GM23338 (cell line): ENCODE data around the gene PCSK7.

Experiments used
- CREB1 ChIP-seq: fragments of 250-450 bp; sonication (Bioruptor Pico); IDR thresholded peaks from 2 replicates; pipeline ENCODE4 v1.5.0; 2020; ENCODE audit warnings: low read depth, mild to moderate bottlenecking, moderate library complexity
- EZH2 ChIP-seq: fragments of 200-600 bp; sonication (generic); IDR thresholded peaks from one replicate; pipeline ENCODE4 v1.8.0; 2017; ENCODE audit warnings: antibody characterized with exemption, mild to moderate bottlenecking, low read depth; ENCODE audit not compliant: unreplicated experiment
- EZH2phosphoT487 ChIP-seq: fragments of 200-600 bp; sonication (generic); IDR thresholded peaks from one replicate; pipeline ENCODE4 v1.8.1; 2018; ENCODE audit warnings: antibody characterized with exemption; ENCODE audit not compliant: unreplicated experiment
- POLR2AphosphoS5 ChIP-seq: IDR thresholded peaks from 2 replicates; pipeline ENCODE4 v1.6.1; 2016; ENCODE audit warnings: antibody characterized with exemption, low read depth
- TF ChIP-seq, protein P1 (sequence below), 2 experiments: fragments of 200-600 bp in 1 of 2; sonication (generic) in 1 of 2; conservative IDR thresholded peaks; 2 replicates each; pipeline versions ENCODE4 v1.5.1 to v1.6.1; 2016 to 2017; ENCODE audit warnings: antibody characterized with exemption in 2 of 2, low read depth in 2 of 2, mild to moderate bottlenecking in 2 of 2, moderate library complexity in 1 of 2
- TF ChIP-seq, protein P2 (sequence below): IDR thresholded peaks from one replicate; pipeline ENCODE4 v1.6.1; 2018; ENCODE audit warnings: antibody characterized with exemption; ENCODE audit not compliant: unreplicated experiment
- TF ChIP-seq, protein P3 (sequence below): fragments of 250-450 bp; sonication (Bioruptor Pico); IDR thresholded peaks from 2 replicates; pipeline ENCODE4 v1.5.0; 2020; ENCODE audit warnings: mild to moderate bottlenecking, moderate library complexity
- TF ChIP-seq, protein P4 (sequence below): IDR thresholded peaks from 2 replicates; pipeline ENCODE4 v1.6.1; 2016; ENCODE audit warnings: antibody characterized with exemption

DNA sequence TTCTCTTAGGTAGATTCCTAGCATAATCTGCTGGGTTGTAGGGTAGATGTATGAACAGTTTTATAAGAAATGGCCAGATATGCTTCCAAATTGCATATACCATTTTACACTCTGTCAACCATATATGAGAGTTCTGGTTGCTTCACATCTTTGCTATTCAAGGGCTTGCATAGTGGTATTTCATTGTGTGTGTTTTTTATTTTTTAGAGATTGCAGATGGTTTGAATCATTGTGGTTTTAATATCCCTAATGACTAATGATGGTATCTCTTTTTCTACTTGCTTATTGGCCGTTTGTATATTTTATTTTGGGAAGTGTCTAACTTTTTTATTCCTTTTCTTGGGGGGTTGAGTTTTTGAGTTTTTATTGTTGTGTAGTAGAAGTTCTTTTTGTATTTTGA, 27.5 kb upstream of the PCSK7 start:
- no peak for TF ChIP-seq EZH2
- TF ChIP-seq, protein P1, sequence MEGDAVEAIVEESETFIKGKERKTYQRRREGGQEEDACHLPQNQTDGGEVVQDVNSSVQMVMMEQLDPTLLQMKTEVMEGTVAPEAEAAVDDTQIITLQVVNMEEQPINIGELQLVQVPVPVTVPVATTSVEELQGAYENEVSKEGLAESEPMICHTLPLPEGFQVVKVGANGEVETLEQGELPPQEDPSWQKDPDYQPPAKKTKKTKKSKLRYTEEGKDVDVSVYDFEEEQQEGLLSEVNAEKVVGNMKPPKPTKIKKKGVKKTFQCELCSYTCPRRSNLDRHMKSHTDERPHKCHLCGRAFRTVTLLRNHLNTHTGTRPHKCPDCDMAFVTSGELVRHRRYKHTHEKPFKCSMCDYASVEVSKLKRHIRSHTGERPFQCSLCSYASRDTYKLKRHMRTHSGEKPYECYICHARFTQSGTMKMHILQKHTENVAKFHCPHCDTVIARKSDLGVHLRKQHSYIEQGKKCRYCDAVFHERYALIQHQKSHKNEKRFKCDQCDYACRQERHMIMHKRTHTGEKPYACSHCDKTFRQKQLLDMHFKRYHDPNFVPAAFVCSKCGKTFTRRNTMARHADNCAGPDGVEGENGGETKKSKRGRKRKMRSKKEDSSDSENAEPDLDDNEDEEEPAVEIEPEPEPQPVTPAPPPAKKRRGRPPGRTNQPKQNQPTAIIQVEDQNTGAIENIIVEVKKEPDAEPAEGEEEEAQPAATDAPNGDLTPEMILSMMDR (conservative IDR thresholded peaks at IDR 0.05; ENCODE audit: low read depth in 2 of 2): no peak
- TF ChIP-seq POLR2AphosphoS5: no peak
- TF ChIP-seq EZH2phosphoT487: no peak
- TF ChIP-seq, protein P2, sequence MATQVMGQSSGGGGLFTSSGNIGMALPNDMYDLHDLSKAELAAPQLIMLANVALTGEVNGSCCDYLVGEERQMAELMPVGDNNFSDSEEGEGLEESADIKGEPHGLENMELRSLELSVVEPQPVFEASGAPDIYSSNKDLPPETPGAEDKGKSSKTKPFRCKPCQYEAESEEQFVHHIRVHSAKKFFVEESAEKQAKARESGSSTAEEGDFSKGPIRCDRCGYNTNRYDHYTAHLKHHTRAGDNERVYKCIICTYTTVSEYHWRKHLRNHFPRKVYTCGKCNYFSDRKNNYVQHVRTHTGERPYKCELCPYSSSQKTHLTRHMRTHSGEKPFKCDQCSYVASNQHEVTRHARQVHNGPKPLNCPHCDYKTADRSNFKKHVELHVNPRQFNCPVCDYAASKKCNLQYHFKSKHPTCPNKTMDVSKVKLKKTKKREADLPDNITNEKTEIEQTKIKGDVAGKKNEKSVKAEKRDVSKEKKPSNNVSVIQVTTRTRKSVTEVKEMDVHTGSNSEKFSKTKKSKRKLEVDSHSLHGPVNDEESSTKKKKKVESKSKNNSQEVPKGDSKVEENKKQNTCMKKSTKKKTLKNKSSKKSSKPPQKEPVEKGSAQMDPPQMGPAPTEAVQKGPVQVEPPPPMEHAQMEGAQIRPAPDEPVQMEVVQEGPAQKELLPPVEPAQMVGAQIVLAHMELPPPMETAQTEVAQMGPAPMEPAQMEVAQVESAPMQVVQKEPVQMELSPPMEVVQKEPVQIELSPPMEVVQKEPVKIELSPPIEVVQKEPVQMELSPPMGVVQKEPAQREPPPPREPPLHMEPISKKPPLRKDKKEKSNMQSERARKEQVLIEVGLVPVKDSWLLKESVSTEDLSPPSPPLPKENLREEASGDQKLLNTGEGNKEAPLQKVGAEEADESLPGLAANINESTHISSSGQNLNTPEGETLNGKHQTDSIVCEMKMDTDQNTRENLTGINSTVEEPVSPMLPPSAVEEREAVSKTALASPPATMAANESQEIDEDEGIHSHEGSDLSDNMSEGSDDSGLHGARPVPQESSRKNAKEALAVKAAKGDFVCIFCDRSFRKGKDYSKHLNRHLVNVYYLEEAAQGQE: no peak
- TF ChIP-seq, protein P3, sequence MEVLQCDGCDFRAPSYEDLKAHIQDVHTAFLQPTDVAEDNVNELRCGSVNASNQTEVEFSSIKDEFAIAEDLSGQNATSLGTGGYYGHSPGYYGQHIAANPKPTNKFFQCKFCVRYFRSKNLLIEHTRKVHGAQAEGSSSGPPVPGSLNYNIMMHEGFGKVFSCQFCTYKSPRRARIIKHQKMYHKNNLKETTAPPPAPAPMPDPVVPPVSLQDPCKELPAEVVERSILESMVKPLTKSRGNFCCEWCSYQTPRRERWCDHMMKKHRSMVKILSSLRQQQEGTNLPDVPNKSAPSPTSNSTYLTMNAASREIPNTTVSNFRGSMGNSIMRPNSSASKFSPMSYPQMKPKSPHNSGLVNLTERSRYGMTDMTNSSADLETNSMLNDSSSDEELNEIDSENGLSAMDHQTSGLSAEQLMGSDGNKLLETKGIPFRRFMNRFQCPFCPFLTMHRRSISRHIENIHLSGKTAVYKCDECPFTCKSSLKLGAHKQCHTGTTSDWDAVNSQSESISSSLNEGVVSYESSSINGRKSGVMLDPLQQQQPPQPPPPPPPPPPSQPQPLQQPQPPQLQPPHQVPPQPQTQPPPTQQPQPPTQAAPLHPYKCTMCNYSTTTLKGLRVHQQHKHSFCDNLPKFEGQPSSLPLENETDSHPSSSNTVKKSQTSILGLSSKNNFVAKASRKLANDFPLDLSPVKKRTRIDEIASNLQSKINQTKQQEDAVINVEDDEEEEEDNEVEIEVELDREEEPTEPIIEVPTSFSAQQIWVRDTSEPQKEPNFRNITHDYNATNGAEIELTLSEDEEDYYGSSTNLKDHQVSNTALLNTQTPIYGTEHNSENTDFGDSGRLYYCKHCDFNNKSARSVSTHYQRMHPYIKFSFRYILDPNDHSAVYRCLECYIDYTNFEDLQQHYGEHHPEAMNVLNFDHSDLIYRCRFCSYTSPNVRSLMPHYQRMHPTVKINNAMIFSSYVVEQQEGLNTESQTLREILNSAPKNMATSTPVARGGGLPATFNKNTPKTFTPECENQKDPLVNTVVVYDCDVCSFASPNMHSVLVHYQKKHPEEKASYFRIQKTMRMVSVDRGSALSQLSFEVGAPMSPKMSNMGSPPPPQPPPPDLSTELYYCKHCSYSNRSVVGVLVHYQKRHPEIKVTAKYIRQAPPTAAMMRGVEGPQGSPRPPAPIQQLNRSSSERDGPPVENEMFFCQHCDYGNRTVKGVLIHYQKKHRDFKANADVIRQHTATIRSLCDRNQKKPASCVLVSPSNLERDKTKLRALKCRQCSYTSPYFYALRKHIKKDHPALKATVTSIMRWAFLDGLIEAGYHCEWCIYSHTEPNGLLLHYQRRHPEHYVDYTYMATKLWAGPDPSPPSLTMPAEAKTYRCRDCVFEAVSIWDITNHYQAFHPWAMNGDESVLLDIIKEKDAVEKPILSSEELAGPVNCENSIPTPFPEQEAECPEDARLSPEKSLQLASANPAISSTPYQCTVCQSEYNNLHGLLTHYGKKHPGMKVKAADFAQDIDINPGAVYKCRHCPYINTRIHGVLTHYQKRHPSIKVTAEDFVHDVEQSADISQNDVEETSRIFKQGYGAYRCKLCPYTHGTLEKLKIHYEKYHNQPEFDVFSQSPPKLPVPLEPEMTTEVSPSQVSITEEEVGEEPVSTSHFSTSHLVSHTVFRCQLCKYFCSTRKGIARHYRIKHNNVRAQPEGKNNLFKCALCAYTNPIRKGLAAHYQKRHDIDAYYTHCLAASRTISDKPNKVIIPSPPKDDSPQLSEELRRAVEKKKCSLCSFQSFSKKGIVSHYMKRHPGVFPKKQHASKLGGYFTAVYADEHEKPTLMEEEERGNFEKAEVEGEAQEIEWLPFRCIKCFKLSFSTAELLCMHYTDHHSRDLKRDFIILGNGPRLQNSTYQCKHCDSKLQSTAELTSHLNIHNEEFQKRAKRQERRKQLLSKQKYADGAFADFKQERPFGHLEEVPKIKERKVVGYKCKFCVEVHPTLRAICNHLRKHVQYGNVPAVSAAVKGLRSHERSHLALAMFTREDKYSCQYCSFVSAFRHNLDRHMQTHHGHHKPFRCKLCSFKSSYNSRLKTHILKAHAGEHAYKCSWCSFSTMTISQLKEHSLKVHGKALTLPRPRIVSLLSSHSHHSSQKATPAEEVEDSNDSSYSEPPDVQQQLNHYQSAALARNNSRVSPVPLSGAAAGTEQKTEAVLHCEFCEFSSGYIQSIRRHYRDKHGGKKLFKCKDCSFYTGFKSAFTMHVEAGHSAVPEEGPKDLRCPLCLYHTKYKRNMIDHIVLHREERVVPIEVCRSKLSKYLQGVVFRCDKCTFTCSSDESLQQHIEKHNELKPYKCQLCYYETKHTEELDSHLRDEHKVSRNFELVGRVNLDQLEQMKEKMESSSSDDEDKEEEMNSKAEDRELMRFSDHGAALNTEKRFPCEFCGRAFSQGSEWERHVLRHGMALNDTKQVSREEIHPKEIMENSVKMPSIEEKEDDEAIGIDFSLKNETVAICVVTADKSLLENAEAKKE (CRISPR knock-in tag): no peak
- TF ChIP-seq, protein P4, sequence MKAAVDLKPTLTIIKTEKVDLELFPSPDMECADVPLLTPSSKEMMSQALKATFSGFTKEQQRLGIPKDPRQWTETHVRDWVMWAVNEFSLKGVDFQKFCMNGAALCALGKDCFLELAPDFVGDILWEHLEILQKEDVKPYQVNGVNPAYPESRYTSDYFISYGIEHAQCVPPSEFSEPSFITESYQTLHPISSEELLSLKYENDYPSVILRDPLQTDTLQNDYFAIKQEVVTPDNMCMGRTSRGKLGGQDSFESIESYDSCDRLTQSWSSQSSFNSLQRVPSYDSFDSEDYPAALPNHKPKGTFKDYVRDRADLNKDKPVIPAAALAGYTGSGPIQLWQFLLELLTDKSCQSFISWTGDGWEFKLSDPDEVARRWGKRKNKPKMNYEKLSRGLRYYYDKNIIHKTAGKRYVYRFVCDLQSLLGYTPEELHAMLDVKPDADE: no peak
- no peak for TF ChIP-seq CREB1
